K562 (cell line): Measurements from ENCODE around the gene TRMT112. TPM values are rescaled to one million over a fixed set of nuclear protein-coding genes. Genes with fewer than 3 reads are reported as not detected.
A peak's percentile ranks its signal among the peaks of the same experiment; 100 is the strongest.

Experiments
- CBX8 ChIP-seq: fragments of 200-600 bp; sonication (generic); IDR thresholded peaks from 2 replicates; pipeline ENCODE4 v1.6.1; 2012; ENCODE audit warnings: borderline replicate concordance, mixed run types, low read depth, mild to moderate bottlenecking, moderate library complexity, mixed read lengths, low read length, control low read depth, inconsistent platforms; ENCODE audit not compliant: poor library complexity, severe bottlenecking; ENCODE audit errors: extremely low read depth
- FOXP1 ChIP-seq: sonication (generic); formaldehyde crosslinking; IDR thresholded peaks from 2 replicates; pipeline ENCODE4 v1.8.0; 2022; ENCODE audit warnings: mild to moderate bottlenecking, missing genetic modification reagents
- KDM5B ChIP-seq: fragments of 200-600 bp; sonication (generic); IDR thresholded peaks from 2 replicates; pipeline ENCODE4 v1.6.1; 2012; ENCODE audit warnings: low read depth, mild to moderate bottlenecking, moderate library complexity, low read length, control low read depth, inconsistent platforms; ENCODE audit not compliant: insufficient replicate concordance
- TCF3 ChIP-seq: sonication (generic); formaldehyde crosslinking; IDR thresholded peaks from 2 replicates; pipeline ENCODE4 v1.4.0; 2020; ENCODE audit warnings: mild to moderate bottlenecking, missing genetic modification reagents
- YY1 ChIP-seq, 3 experiments: IDR thresholded peaks; 2 replicates each; pipeline ENCODE4 v1.6.1; 2011; ENCODE audit warnings: low read length in 2 of 3, mild to moderate bottlenecking in 2 of 3, moderate library complexity in 2 of 3, borderline replicate concordance in 1 of 3, control low read depth in 1 of 3, low read depth in 1 of 3; ENCODE audit not compliant: insufficient read depth in 3 of 3, insufficient replicate concordance in 2 of 3, control insufficient read depth in 1 of 3, insufficient read length in 1 of 3; ENCODE audit errors: extremely low read depth in 1 of 3
- polyA plus RNA-seq, 8 experiments: library from polyadenylated mRNA; depleted of rRNA in 4 of 8; stranded (reverse) in 5 of 8; unstranded in 3 of 8; fragments of >200 nt; fragmentation: Nextera tagmentation in 2 of 8; fragmentation: Illumina TruSeq in 1 of 8; extraction: Ambion mirVana in 2 of 8; extraction: Trizol in 1 of 8; gene quantifications; 2 replicates each; pipeline versions ENCODE4 v1.2.1 to v1.2.3, GENCODE V29; 2011 to 2014; ENCODE audit warnings: inconsistent platforms in 1 of 8, missing spikeins in 1 of 8
- total RNA-seq, 7 experiments: library from RNA; depleted of rRNA in 6 of 7; stranded (reverse); fragments of >200 nt in 6 of 7; fragmentation: Illumina TruSeq in 2 of 7; extraction: Trizol in 2 of 7; gene quantifications; 2 replicates each; pipeline versions ENCODE4 v1.2.1 to v1.2.3, GENCODE V29; 2011 to 2021; ENCODE audit warnings: low replicate concordance in 1 of 7
- TF ChIP-seq, protein P1 (sequence below): fragments of 250-450 bp; sonication (Bioruptor Pico); IDR thresholded peaks from 2 replicates; pipeline ENCODE4 v1.5.0; 2020; ENCODE audit warnings: mild to moderate bottlenecking
- TF ChIP-seq, protein P2 (sequence below), 2 experiments: fragments of 450-650 bp in 1 of 2; IDR thresholded peaks; 2 replicates each; pipeline ENCODE4 v1.6.1; 2011 to 2017; ENCODE audit warnings: low read depth in 2 of 2, antibody characterized with exemption in 1 of 2, borderline replicate concordance in 1 of 2, low read length in 1 of 2, mild to moderate bottlenecking in 1 of 2, mixed read lengths in 1 of 2; ENCODE audit not compliant: control insufficient read depth in 1 of 2
- TF ChIP-seq, protein P3 (sequence below): fragments of 250-450 bp; sonication (Bioruptor Pico); IDR thresholded peaks from 2 replicates; pipeline ENCODE4 v1.4.0; 2020; ENCODE audit warnings: borderline replicate concordance

Gene TRMT112
- total and polyA plus RNA-seq, 9 of the 15 experiments (the other 6 are each of a cell fraction or from before 2014, with no cell fraction given): 162 to 444 (median 300) TPM

DNA sequence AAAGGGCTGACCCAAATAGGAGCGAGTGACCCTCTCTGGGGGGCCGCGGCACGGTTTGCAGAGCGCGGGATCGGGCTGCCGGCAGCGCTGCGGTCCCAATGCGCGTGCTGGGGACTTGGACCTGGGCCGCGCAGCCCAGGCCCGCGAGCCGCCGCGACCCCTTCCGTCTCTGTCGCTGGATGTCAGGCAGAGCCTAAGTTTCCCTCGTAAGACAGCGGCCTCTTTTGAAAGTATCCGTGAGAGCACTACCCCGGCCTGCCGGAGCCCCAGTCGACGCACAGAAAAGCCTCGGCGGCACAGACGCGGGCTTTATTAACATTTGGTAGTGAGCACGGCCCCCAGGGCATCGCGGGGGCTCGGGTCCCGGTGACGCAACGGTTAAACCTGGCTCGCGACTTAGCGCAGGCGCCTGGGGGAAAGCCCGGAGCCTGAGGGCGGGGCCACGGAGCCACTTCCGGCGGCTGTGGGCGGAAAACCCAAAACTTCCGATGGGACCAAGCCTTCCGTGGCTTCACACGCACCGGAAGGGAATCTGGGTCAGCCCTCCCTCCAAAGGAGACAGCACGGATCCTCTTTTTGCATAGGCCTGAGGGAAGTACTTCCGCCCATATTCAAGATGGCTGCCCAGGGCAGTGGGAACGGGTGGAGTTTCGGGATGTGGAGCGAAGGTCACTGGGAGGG lies 47.7 kb downstream of the TRMT112 start (continued):
- no peak for TF ChIP-seq KDM5B
- TF ChIP-seq, protein P1, sequence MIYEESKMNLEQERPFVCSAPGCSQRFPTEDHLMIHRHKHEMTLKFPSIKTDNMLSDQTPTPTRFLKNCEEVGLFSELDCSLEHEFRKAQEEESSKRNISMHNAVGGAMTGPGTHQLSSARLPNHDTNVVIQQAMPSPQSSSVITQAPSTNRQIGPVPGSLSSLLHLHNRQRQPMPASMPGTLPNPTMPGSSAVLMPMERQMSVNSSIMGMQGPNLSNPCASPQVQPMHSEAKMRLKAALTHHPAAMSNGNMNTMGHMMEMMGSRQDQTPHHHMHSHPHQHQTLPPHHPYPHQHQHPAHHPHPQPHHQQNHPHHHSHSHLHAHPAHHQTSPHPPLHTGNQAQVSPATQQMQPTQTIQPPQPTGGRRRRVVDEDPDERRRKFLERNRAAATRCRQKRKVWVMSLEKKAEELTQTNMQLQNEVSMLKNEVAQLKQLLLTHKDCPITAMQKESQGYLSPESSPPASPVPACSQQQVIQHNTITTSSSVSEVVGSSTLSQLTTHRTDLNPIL (CRISPR knock-in tag): 0 out of 2 replicates have a peak, but pooled peaks have one; percentile 55
- TF ChIP-seq FOXP1 (CRISPR knock-in tag): no peak
- TF ChIP-seq, protein P2, sequence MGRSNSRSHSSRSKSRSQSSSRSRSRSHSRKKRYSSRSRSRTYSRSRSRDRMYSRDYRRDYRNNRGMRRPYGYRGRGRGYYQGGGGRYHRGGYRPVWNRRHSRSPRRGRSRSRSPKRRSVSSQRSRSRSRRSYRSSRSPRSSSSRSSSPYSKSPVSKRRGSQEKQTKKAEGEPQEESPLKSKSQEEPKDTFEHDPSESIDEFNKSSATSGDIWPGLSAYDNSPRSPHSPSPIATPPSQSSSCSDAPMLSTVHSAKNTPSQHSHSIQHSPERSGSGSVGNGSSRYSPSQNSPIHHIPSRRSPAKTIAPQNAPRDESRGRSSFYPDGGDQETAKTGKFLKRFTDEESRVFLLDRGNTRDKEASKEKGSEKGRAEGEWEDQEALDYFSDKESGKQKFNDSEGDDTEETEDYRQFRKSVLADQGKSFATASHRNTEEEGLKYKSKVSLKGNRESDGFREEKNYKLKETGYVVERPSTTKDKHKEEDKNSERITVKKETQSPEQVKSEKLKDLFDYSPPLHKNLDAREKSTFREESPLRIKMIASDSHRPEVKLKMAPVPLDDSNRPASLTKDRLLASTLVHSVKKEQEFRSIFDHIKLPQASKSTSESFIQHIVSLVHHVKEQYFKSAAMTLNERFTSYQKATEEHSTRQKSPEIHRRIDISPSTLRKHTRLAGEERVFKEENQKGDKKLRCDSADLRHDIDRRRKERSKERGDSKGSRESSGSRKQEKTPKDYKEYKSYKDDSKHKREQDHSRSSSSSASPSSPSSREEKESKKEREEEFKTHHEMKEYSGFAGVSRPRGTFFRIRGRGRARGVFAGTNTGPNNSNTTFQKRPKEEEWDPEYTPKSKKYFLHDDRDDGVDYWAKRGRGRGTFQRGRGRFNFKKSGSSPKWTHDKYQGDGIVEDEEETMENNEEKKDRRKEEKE (IDR thresholded peaks at IDR 0.05; ENCODE audit: borderline replicate concordance in 1 of 2, control insufficient read depth in 1 of 2, low read depth in 2 of 2, low read length in 1 of 2): peak in 1 of 2 experiments; percentile 78; a peak in 2 of 4 replicates
- peak; percentile 99 to 100 (median 99) for TF ChIP-seq YY1 (IDR thresholded peaks at IDR 0.05; ENCODE audit: borderline replicate concordance in 1 of 3, control insufficient read depth in 1 of 3, extremely low read depth in 1 of 3, insufficient read depth in 3 of 3, insufficient read length in 1 of 3, insufficient replicate concordance in 2 of 3, low read depth in 1 of 3, low read length in 2 of 3)
- TF ChIP-seq TCF3 (CRISPR knock-in tag): no peak
- TF ChIP-seq CBX8: no peak
- TF ChIP-seq, protein P3, sequence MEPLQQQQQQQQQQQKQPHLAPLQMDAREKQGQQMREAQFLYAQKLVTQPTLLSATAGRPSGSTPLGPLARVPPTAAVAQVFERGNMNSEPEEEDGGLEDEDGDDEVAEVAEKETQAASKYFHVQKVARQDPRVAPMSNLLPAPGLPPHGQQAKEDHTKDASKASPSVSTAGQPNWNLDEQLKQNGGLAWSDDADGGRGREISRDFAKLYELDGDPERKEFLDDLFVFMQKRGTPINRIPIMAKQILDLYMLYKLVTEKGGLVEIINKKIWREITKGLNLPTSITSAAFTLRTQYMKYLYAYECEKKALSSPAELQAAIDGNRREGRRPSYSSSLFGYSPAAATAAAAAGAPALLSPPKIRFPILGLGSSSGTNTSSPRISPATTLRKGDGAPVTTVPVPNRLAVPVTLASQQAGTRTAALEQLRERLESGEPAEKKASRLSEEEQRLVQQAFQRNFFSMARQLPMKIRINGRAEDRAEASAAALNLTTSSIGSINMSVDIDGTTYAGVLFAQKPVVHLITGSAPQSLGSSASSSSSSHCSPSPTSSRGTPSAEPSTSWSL: no peak
